PC-3 (cell line): ENCODE measurements around the gene MTA3. TPM values are rescaled to one million over a fixed set of nuclear protein-coding genes. Genes with fewer than 3 reads are reported as not detected.

Experiments
- ATAC-seq: fragments of 200-7000 bp; cut with Tn5 transposase; 2 replicates; pipeline ENCODE4 v1.9.1; 2020; ENCODE audit warnings: mild to moderate bottlenecking, moderate library complexity
- BruUV-seq: library from RNA; stranded (reverse); fragments of 400-500 nt; replicated peaks from 2 replicates; lab custom pipeline; 2021; lab: Mats Ljungman, UMichigan
- CTCF ChIA-PET: fragments of 300-600 bp; sonication (Branson Sonifier 250); formaldehyde crosslinking; loops from one replicate; lab custom pipeline; 2022; ENCODE audit warnings: antibody characterized with exemption; lab: Charles Lee
- POLR2A ChIA-PET: fragments of 300-600 bp; sonication (Branson Sonifier 250); formaldehyde crosslinking; loops from one replicate; lab custom pipeline; 2022; ENCODE audit warnings: antibody characterized with exemption; ENCODE audit not compliant: unreplicated experiment; lab: Charles Lee
- DNase-seq: peaks from one replicate; pipeline ENCODE4 v3.0.0-alpha.2; 2015
- H2AFZ ChIP-seq: fragments of 300-600 bp; sonication (generic); 2 replicates; pipeline ENCODE4 v1.6.0; 2016; ENCODE audit warnings: antibody characterized with exemption, low read length
- H3F3A ChIP-seq: fragments of 300-600 bp; sonication (generic); one replicate; pipeline ENCODE4 v1.6.0; 2017; ENCODE audit warnings: antibody characterized with exemption, low read length, control low read depth, mild to moderate bottlenecking; ENCODE audit not compliant: unreplicated experiment
- H3K27ac ChIP-seq: fragments of 300-600 bp; sonication (generic); 2 replicates; pipeline ENCODE4 v1.5.1; 2016; ENCODE audit warnings: mild to moderate bottlenecking, low read length
- H3K27me3 ChIP-seq: fragments of 300-600 bp; sonication (generic); 2 replicates; pipeline ENCODE4 v1.6.1; 2016; ENCODE audit warnings: low read length, mixed read lengths
- H3K36me3 ChIP-seq: fragments of 300-600 bp; sonication (generic); 2 replicates; pipeline ENCODE4 v1.6.1; 2016; ENCODE audit warnings: low read depth, mixed run types, low read length, mixed read lengths
- H3K4me1 ChIP-seq: fragments of 300-600 bp; sonication (generic); 2 replicates; pipeline ENCODE4 v1.5.1; 2016; ENCODE audit warnings: low read length; ENCODE audit not compliant: insufficient read depth
- H3K4me2 ChIP-seq: fragments of 300-600 bp; sonication (generic); 2 replicates; pipeline ENCODE4 v1.6.0; 2016; ENCODE audit warnings: low read length
- H3K4me3 ChIP-seq: fragments of 300-600 bp; sonication (generic); 2 replicates; pipeline ENCODE4 v1.5.1; 2016; ENCODE audit warnings: mild to moderate bottlenecking, low read length, mixed read lengths
- H3K79me2 ChIP-seq: fragments of 300-600 bp; sonication (generic); 2 replicates; pipeline ENCODE4 v1.6.1; 2017; ENCODE audit warnings: low read length, mixed read lengths
- H3K9ac ChIP-seq: fragments of 300-600 bp; sonication (generic); 2 replicates; pipeline ENCODE4 v1.6.0; 2016; ENCODE audit warnings: mild to moderate bottlenecking, low read length
- H3K9me2 ChIP-seq: fragments of 300-600 bp; sonication (generic); replicated peaks from 2 replicates; pipeline ENCODE4 v1.6.1; 2016; ENCODE audit warnings: mixed run types, low read length, mixed read lengths
- H3K9me3 ChIP-seq: fragments of 300-600 bp; sonication (generic); 2 replicates; pipeline ENCODE4 v1.6.1; 2016; ENCODE audit warnings: low read length, mixed read lengths
- H4K20me1 ChIP-seq: fragments of 300-600 bp; sonication (generic); 2 replicates; pipeline ENCODE4 v1.6.1; 2016; ENCODE audit warnings: low read length, mixed read lengths
- CTCF ChIP-seq: fragments of 300-600 bp; sonication (generic); conservative IDR thresholded peaks from 2 replicates; pipeline ENCODE4 v1.5.1; 2017; ENCODE audit warnings: antibody characterized with exemption, low read depth, mild to moderate bottlenecking, low read length
- EZH2 ChIP-seq: fragments of 300-600 bp; sonication (generic); IDR thresholded peaks from one replicate; pipeline ENCODE4 v1.6.1; 2017; ENCODE audit warnings: antibody characterized with exemption, mild to moderate bottlenecking, low read length; ENCODE audit not compliant: unreplicated experiment
- EZH2phosphoT487 ChIP-seq: fragments of 300-600 bp; sonication (generic); IDR thresholded peaks from 2 replicates; pipeline ENCODE4 v1.6.1; 2018; ENCODE audit warnings: mild to moderate bottlenecking, antibody characterized with exemption, low read length, borderline replicate concordance
- intact Hi-C: fragments of 100-400 bp; cut with micrococcal nuclease; formaldehyde crosslinking; loops from 2 replicates; pipeline ENCODE4 v1.9.0; 2023
- total RNA-seq: library from RNA; depleted of rRNA; stranded (reverse); fragments of >200 nt; gene quantifications from 2 replicates; pipeline ENCODE4 v1.2.3, GENCODE V29; 2014

Gene MTA3
- total RNA-seq, 1 experiment from 2014 or later, result 27.3 TPM

GRCh38 chr2:42756966-42757513, 188.6 kb downstream of the MTA3 start:
- CTCF ChIA-PET, result no interaction called here
- intact Hi-C loops, result no loop called here

GRCh38 chr2:42757981-42758740, 189.7 kb downstream of the MTA3 start:
- Histone ChIP-seq H4K20me1 (no peaks in the 10 kb centered on the region), H3F3A (no peaks in the 10 kb centered on the region), H3K27me3 (no peaks in the 10 kb centered on the region), H3K36me3 (no peaks in the 10 kb centered on the region), H3K9me2 (no peaks in the 10 kb centered on the region), H2AFZ (no peak overlapping the region), H3K4me1 (no peaks in the 10 kb centered on the region), H3K9ac (no peak overlapping the region), H3K27ac (no peak overlapping the region), H3K4me3 (no peak overlapping the region), H3K4me2 (no peak overlapping the region), H3K79me2 (no peaks in the 10 kb centered on the region), H3K9me3 (no peaks in the 10 kb centered on the region)
- no peak for ATAC-seq
- no peak for DNase-seq
- ChIA-PET CTCF (no interaction called here), POLR2A (no interaction called here)
- BruUV-seq, result no TSS peak
- TF ChIP-seq CTCF (no peak), EZH2phosphoT487 (no peak), EZH2 (no peak)
- intact Hi-C loops, result no loop called here

More at GRCh38 chr2:42756966-42757513, 188.6 kb downstream of the MTA3 start:
- Histone ChIP-seq H3K27ac (no peak overlapping the region), H3K79me2 (no peaks in the 10 kb centered on the region), H3K4me2 (no peak overlapping the region), H3K9me2 (no peaks in the 10 kb centered on the region), H4K20me1 (no peaks in the 10 kb centered on the region), H3F3A (no peaks in the 10 kb centered on the region), H3K4me3 (no peak overlapping the region), H3K9me3 (no peaks in the 10 kb centered on the region), H3K4me1 (no peaks in the 10 kb centered on the region), H3K36me3 (no peaks in the 10 kb centered on the region), H3K27me3 (no peaks in the 10 kb centered on the region), H3K9ac (no peak overlapping the region), H2AFZ (no peak overlapping the region)
- TF ChIP-seq CTCF, result no peak
- no peak for TF ChIP-seq EZH2
- no peak for TF ChIP-seq EZH2phosphoT487
- no peak for DNase-seq
- no TSS peak for BruUV-seq
- no peak for ATAC-seq
- POLR2A ChIA-PET, result no interaction called here

- H3K4me2 ChIP-seq, result no peak overlapping the region
- H3K4me1 ChIP-seq, result no peaks in the 10 kb centered on the region
- POLR2A ChIA-PET, result no interaction called here
- no peaks in the 10 kb centered on the region for H3K36me3 ChIP-seq
- no peak overlapping the region for H3K9ac ChIP-seq
- no peaks in the 10 kb centered on the region for H3K27me3 ChIP-seq
- no peak overlapping the region for H2AFZ ChIP-seq
- ATAC-seq (no peak), DNase-seq (no peak)
- no peaks in the 10 kb centered on the region for H3F3A ChIP-seq
- no peak overlapping the region for H3K27ac ChIP-seq
- no peak for TF ChIP-seq EZH2
- TF ChIP-seq EZH2phosphoT487, result no peak
- no peak for TF ChIP-seq CTCF
- no TSS peak for BruUV-seq
- H3K9me3 ChIP-seq, result no peaks in the 10 kb centered on the region
- H3K4me3 ChIP-seq, result no peak overlapping the region
- CTCF ChIA-PET, result no interaction called here
- intact Hi-C loops, result no loop called here
- no peaks in the 10 kb centered on the region for H3K9me2 ChIP-seq
- no peaks in the 10 kb centered on the region for H3K79me2 ChIP-seq
- no peaks in the 10 kb centered on the region for H4K20me1 ChIP-seq
These were observed 190.3 kb downstream of the MTA3 start for GRCh38 chr2:42758751-42759150.
